Caki2 (cell line): ENCODE results near the gene TMEM256. TPM values are rescaled to one million over a fixed set of nuclear protein-coding genes. Genes with fewer than 3 reads are reported as not detected.
"Not testable (repeated sequence)": the region's sequence is repeated elsewhere in the genome, so short reads cannot be mapped to it uniquely, and the experiment has no call there.

Source experiments
- DNase-seq: peaks from one replicate; pipeline ENCODE4 v3.0.0-alpha.2; 2015; ENCODE audit warnings: low read depth
- in situ Hi-C: cut with HindIII; loops from 2 replicates; pipeline ENCODE4 v1.10.0; 2016; ENCODE audit warnings: low sequenced_read_pairs, low pct_unique_long_range_greater_than_20kb, mixed read lengths
- total RNA-seq: library from RNA; depleted of rRNA; stranded (reverse); fragments of >200 nt; shearing (Covaris generic); gene quantifications from 2 replicates; pipeline ENCODE4 v1.2.3, GENCODE V29; 2014; ENCODE audit warnings: low replicate concordance; rRNA removed

The TMEM256 gene
- total RNA-seq, 1 experiment from 2014 or later, result 132 TPM

GRCh38 chr17:7367918-7368598 lies 35.8 kb downstream of the TMEM256 start:
- DNase-seq, result no peak
- in situ Hi-C loops, result no loop called here

GRCh38 chr17:7367083-7367482 lies 36.8 kb downstream of the TMEM256 start:
- in situ Hi-C loops, result no loop called here
- no peak for DNase-seq

- DNase-seq, in situ Hi-C loops: not testable (repeated sequence)
These were observed 37.9 kb downstream of the TMEM256 start for GRCh38 chr17:7365963-7366362.

GRCh38 chr17:7363311-7363710 lies 40.6 kb downstream of the TMEM256 start:
- in situ Hi-C loops, result no loop called here
- DNase-seq, result no peak

GRCh38 chr17:7361906-7362305 lies 42.0 kb downstream of the TMEM256 start:
- no peak for DNase-seq

GRCh38 chr17:7357381-7357780 lies 46.5 kb downstream of the TMEM256 start:
- in situ Hi-C loops, result no loop called here
- DNase-seq, result no peak

More at GRCh38 chr17:7361906-7362305, 42.0 kb downstream of the TMEM256 start:
- in situ Hi-C loops, result no loop called here

GRCh38 chr17:7356756-7357155 lies 47.1 kb downstream of the TMEM256 start:
- in situ Hi-C loops, result no loop called here

GRCh38 chr17:7356072-7356549 lies 47.8 kb downstream of the TMEM256 start:
- in situ Hi-C loops, result no loop called here
- peak; percentile 52 for DNase-seq

More at GRCh38 chr17:7356756-7357155, 47.1 kb downstream of the TMEM256 start:
- no peak for DNase-seq

GRCh38 chr17:7355573-7355972 lies 48.3 kb downstream of the TMEM256 start:
- in situ Hi-C loops, result no loop called here
- DNase-seq, result no peak

- in situ Hi-C loops, result no loop called here
These were observed 48.8 kb downstream of the TMEM256 start, which contains the start of gene TMEM95 for GRCh38 chr17:7355053-7355452. TSS of gene TMEM95 (plus strand) at chr17:7355156. CDS start at chr17:7355205, 49 bp downstream.

GRCh38 chr17:7354262-7354843 lies 49.5 kb downstream of the TMEM256 start:
- in situ Hi-C loops, result no loop called here

More at GRCh38 chr17:7355053-7355452, 48.8 kb downstream of the TMEM256 start, which contains the start of gene TMEM95:
- no peak for DNase-seq

More at GRCh38 chr17:7354262-7354843, 49.5 kb downstream of the TMEM256 start:
- DNase-seq, result no peak

Other genes with a start within 250 kb of the TMEM256 start
- not detected in 2 replicates for gene ASGR1, start 224.7 kb downstream of the TMEM256 start, total RNA-seq
- 2.8 and 4.8 TPM in 2 replicates for gene DLG4, start 184.3 kb downstream of the TMEM256 start, total RNA-seq
- gene ACADVL, start 184.2 kb downstream of the TMEM256 start, total RNA-seq, result 301 and 338 TPM in 2 replicates
- 33.3 and 64.4 TPM in 2 replicates for gene DVL2, start 169.6 kb downstream of the TMEM256 start, total RNA-seq
- gene PHF23, start 164.6 kb downstream of the TMEM256 start, total RNA-seq, result 28.0 and 39.4 TPM in 2 replicates
- gene GABARAP, start 161.6 kb downstream of the TMEM256 start, total RNA-seq, result 211 and 296 TPM in 2 replicates
- 9.6 and 19.0 TPM in 2 replicates for gene CTDNEP1, start 152.4 kb downstream of the TMEM256 start, total RNA-seq
- 25.5 and 32.4 TPM in 2 replicates for gene ELP5, start 151.9 kb downstream of the TMEM256 start, total RNA-seq
- not detected in 2 replicates for gene CLDN7, start 141.6 kb downstream of the TMEM256 start, total RNA-seq
- not detected in 2 replicates for gene SLC2A4, start 122.4 kb downstream of the TMEM256 start, total RNA-seq
- gene YBX2, start 109.5 kb downstream of the TMEM256 start, total RNA-seq, result 1.8 and 8.5 TPM in 2 replicates
- gene EIF5A, start 96.5 kb downstream of the TMEM256 start, total RNA-seq, result 483 and 624 TPM in 2 replicates
- 51.1 and 56.4 TPM in 2 replicates for gene GPS2, start 88.7 kb downstream of the TMEM256 start, total RNA-seq
- gene NEURL4, start 74.8 kb downstream of the TMEM256 start, total RNA-seq, result 15.0 and 17.9 TPM in 2 replicates
- gene ACAP1, start 67.6 kb downstream of the TMEM256 start, total RNA-seq, result 2.3 and 26.4 TPM in 2 replicates
- 17.2 and 23.2 TPM in 2 replicates for gene KCTD11, start 51.9 kb downstream of the TMEM256 start, total RNA-seq
- gene TMEM95, start 48.9 kb downstream of the TMEM256 start, total RNA-seq, result not detected in 2 replicates
- 1.8 and 2.9 TPM in 2 replicates for gene TNK1, start 23.0 kb downstream of the TMEM256 start, total RNA-seq
- 5.6 and 14.4 TPM in 2 replicates for gene PLSCR3, start 9.6 kb downstream of the TMEM256 start, total RNA-seq
- gene NLGN2, start 3.7 kb upstream of the TMEM256 start, total RNA-seq, result 1.1 TPM in 1 of 2 replicates, not detected in the other
- not detected in 2 replicates for gene SPEM1, start 16.2 kb upstream of the TMEM256 start, total RNA-seq
- gene SPEM2, start 21.5 kb upstream of the TMEM256 start, total RNA-seq, result not detected in 2 replicates
- gene SPEM3, start 24.8 kb upstream of the TMEM256 start, total RNA-seq, result not detected in 2 replicates
- gene TMEM102, start 31.3 kb upstream of the TMEM256 start, total RNA-seq, result 2.9 and 6.7 TPM in 2 replicates
- gene FGF11, start 35.4 kb upstream of the TMEM256 start, total RNA-seq, result 0.06 and 0.98 TPM in 2 replicates
- 4.0 and 11.0 TPM in 2 replicates for gene CHRNB1, start 41.0 kb upstream of the TMEM256 start, total RNA-seq
- 4.6 and 5.8 TPM in 2 replicates for gene ZBTB4, start 75.5 kb upstream of the TMEM256 start, total RNA-seq
- gene SLC35G6, start 77.3 kb upstream of the TMEM256 start, total RNA-seq, result not detected in 2 replicates
- gene POLR2A, start 80.3 kb upstream of the TMEM256 start, total RNA-seq, result 10.9 and 11.8 TPM in 2 replicates
- gene TNFSF12, start 145.0 kb upstream of the TMEM256 start, total RNA-seq, result 0.24 TPM in 1 of 2 replicates, not detected in the other
- gene TNFSF13, start 154.7 kb upstream of the TMEM256 start, total RNA-seq, result 5.1 and 6.2 TPM in 2 replicates
- gene SENP3, start 157.8 kb upstream of the TMEM256 start, total RNA-seq, result 105 and 115 TPM in 2 replicates
- 57.9 and 93.2 TPM in 2 replicates for gene CD68, start 175.5 kb upstream of the TMEM256 start, total RNA-seq
- 96.4 and 130 TPM in 2 replicates for gene MPDU1, start 179.8 kb upstream of the TMEM256 start, total RNA-seq
- not detected in 2 replicates for gene SOX15, start 186.0 kb upstream of the TMEM256 start, total RNA-seq
- gene FXR2, start 210.8 kb upstream of the TMEM256 start, total RNA-seq, result 45.5 and 48.8 TPM in 2 replicates
- 49.8 and 51.8 TPM in 2 replicates for gene SAT2, start 223.7 kb upstream of the TMEM256 start, total RNA-seq
- gene SHBG, start 226.0 kb upstream of the TMEM256 start, total RNA-seq, result 0.20 TPM in 1 of 2 replicates, not detected in the other
- not detected in 2 replicates for gene ATP1B2, start 246.8 kb upstream of the TMEM256 start, total RNA-seq